Transverse colon (tissue), 4 donors: ENCODE data around the gene XPOT.

Source experiments
- CTCF ChIP-seq, 5 experiments: fragments of 200-600 bp in 3 of 5; fragments of 450-650 bp in 2 of 5; sonication (generic) in 3 of 5; IDR thresholded peaks; 1 replicate in 2 of 5; 2 replicates in 3 of 5; pipeline ENCODE4 v1.5.1; 2016 to 2017; ENCODE audit warnings: antibody characterized with exemption in 5 of 5, inconsistent platforms in 3 of 5, mild to moderate bottlenecking in 2 of 5, moderate library complexity in 1 of 5
- POLR2A ChIP-seq: fragments of 450-650 bp; IDR thresholded peaks from one replicate; pipeline ENCODE4 v1.6.1; 2016; ENCODE audit warnings: antibody characterized with exemption, mild to moderate bottlenecking, moderate library complexity
- POLR2AphosphoS5 ChIP-seq, 3 donors: sonication (generic); formaldehyde crosslinking; IDR thresholded peaks; one replicate each; pipeline ENCODE4 v1.6.1; 2016; ENCODE audit warnings: antibody characterized with exemption in 3 of 3

GRCh38 chr12:64491718-64492117 lies 87.5 kb downstream of the XPOT start:
- TF ChIP-seq POLR2A (no peak), CTCF (IDR thresholded peaks at IDR 0.05) (no peak), POLR2AphosphoS5 (IDR thresholded peaks at IDR 0.05) (no peak)
